DND-41 (cell line): ENCODE data around the gene MAGT1.
"Not testable (repeated sequence)": the region's sequence is repeated elsewhere in the genome, so short reads cannot be mapped to it uniquely, and the experiment has no call there.

Experiments
- ATAC-seq: fragments of 200-7000 bp; cut with Tn5 transposase; 3 replicates; pipeline ENCODE4 v1.9.1; 2021; ENCODE audit warnings: low read depth; ENCODE audit not compliant: insufficient read depth
- DNase-seq: peaks from one replicate; pipeline ENCODE4 v3.0.0-alpha.2; 2020
- H2AFZ ChIP-seq: 2 replicates; pipeline ENCODE4 v1.6.0; 2012; ENCODE audit warnings: low read depth, low read length
- H3K27ac ChIP-seq: 2 replicates; pipeline ENCODE4 v1.5.1; 2012; ENCODE audit warnings: low read length, inconsistent platforms
- H3K27me3 ChIP-seq: fragments of 200-600 bp; sonication (generic); 2 replicates; pipeline ENCODE4 v1.6.0; 2012; ENCODE audit warnings: low read length, mild to moderate bottlenecking, inconsistent platforms; ENCODE audit not compliant: insufficient read depth, poor library complexity
- H3K36me3 ChIP-seq: 2 replicates; pipeline ENCODE4 v1.5.1; 2012; ENCODE audit warnings: low read length, inconsistent platforms; ENCODE audit not compliant: insufficient read depth
- H3K4me1 ChIP-seq: 2 replicates; pipeline ENCODE4 v1.5.1; 2012; ENCODE audit warnings: mild to moderate bottlenecking, low read length; ENCODE audit not compliant: insufficient read depth
- H3K4me2 ChIP-seq: 2 replicates; pipeline ENCODE4 v1.6.0; 2012; ENCODE audit warnings: mild to moderate bottlenecking, moderate library complexity, low read length, inconsistent platforms; ENCODE audit not compliant: insufficient read depth
- H3K4me3 ChIP-seq, 2 experiments: fragments of 200-600 bp in 1 of 2; shearing (Covaris generic) in 1 of 2; 2 replicates each; pipeline ENCODE4 v1.5.1; 2012 to 2016; ENCODE audit warnings: inconsistent platforms in 2 of 2, low read length in 2 of 2, mild to moderate bottlenecking in 2 of 2, low read depth in 1 of 2, moderate library complexity in 1 of 2
- H3K79me2 ChIP-seq: 2 replicates; pipeline ENCODE4 v1.6.0; 2012; ENCODE audit warnings: low read length, inconsistent platforms; ENCODE audit not compliant: insufficient read depth
- H3K9ac ChIP-seq: 2 replicates; pipeline ENCODE4 v1.6.0; 2012; ENCODE audit warnings: low read depth, mild to moderate bottlenecking, inconsistent platforms, low read length, moderate library complexity
- H3K9me3 ChIP-seq: 2 replicates; pipeline ENCODE4 v1.5.1; 2012; ENCODE audit warnings: low read length, moderate library complexity, mild to moderate bottlenecking, inconsistent platforms; ENCODE audit not compliant: insufficient read depth, severe bottlenecking
- H4K20me1 ChIP-seq: 2 replicates; pipeline ENCODE4 v1.6.0; 2012; ENCODE audit warnings: low read length; ENCODE audit not compliant: insufficient read depth
- EZH2 ChIP-seq: IDR thresholded peaks from 3 replicates; pipeline ENCODE4 v1.6.1; 2012; ENCODE audit warnings: borderline replicate concordance, low read depth, mild to moderate bottlenecking, moderate library complexity, low read length, inconsistent platforms; ENCODE audit not compliant: severe bottlenecking
- TF ChIP-seq, protein P1 (sequence below): IDR thresholded peaks from 2 replicates; pipeline ENCODE4 v1.5.1; 2012; ENCODE audit warnings: borderline replicate concordance, low read length, moderate library complexity, mild to moderate bottlenecking; ENCODE audit not compliant: poor library complexity, severe bottlenecking; ENCODE audit errors: extremely low read depth

The MAGT1 gene

DNA sequence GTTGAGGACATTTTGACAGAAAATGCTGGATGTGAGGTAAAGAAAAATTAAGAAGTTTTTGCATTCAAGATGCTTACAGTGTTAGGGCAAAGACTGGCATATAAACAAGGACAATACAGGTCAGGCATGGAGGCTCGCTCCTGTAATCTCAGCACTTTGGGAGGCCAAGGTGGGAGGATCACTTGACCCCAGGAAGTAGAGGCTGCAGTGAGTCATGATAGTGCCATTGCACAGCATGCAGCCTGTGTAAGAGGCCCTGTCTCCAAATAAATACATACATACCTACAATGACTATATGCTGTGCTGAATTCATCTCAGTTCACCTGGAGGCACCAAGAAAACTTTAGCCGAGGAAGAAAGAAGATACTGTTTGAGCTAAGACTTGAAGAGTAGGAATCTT lies 2.3 kb downstream of the MAGT1 start:
- H3K36me3 ChIP-seq = no peaks in the 10 kb centered on the region
- DNase-seq (no peak), ATAC-seq (no peak)
- H3K4me2 ChIP-seq = peak overlapping the region; percentile 77
- H3K27ac ChIP-seq = no peak overlapping the region
- H3K4me1 ChIP-seq = peaks cover 24% of the 10 kb centered on the region
- no peaks in the 10 kb centered on the region for H3K9me3 ChIP-seq
- H3K9ac ChIP-seq = no peak overlapping the region
- peak overlapping the region in 1 of 2 experiments; percentile 30; a peak in 1 of 4 replicates for H3K4me3 ChIP-seq
- H4K20me1 ChIP-seq = peaks cover 3% of the 10 kb centered on the region; the same call in 1 of the 2 replicates
- TF ChIP-seq, protein P1, sequence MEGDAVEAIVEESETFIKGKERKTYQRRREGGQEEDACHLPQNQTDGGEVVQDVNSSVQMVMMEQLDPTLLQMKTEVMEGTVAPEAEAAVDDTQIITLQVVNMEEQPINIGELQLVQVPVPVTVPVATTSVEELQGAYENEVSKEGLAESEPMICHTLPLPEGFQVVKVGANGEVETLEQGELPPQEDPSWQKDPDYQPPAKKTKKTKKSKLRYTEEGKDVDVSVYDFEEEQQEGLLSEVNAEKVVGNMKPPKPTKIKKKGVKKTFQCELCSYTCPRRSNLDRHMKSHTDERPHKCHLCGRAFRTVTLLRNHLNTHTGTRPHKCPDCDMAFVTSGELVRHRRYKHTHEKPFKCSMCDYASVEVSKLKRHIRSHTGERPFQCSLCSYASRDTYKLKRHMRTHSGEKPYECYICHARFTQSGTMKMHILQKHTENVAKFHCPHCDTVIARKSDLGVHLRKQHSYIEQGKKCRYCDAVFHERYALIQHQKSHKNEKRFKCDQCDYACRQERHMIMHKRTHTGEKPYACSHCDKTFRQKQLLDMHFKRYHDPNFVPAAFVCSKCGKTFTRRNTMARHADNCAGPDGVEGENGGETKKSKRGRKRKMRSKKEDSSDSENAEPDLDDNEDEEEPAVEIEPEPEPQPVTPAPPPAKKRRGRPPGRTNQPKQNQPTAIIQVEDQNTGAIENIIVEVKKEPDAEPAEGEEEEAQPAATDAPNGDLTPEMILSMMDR = no peak
- no peak for TF ChIP-seq EZH2
- H3K79me2 ChIP-seq = peaks cover 68% of the 10 kb centered on the region
- H3K27me3 ChIP-seq = no peaks in the 10 kb centered on the region
- no peak overlapping the region for H2AFZ ChIP-seq

DNA sequence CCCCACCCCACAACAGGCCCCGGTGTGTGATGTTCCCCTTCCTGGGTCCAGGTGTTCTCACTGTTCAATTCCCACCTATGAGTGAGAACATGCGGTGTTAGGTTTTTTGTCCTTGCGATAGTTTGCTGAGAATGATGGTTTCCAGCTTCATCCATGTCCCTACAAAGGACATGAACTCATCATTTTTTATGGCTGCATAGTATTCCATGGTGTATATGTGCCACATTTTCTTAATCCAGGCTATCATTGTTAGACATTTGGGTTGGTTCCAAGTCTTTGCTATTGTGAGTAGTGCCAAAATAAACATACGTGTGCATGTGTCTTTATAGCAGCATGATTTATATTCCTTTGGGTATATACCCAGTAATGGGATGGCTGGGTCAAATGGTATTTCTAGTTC lies 13.8 kb downstream of the MAGT1 start:
- not testable (repeated sequence) for DNase-seq, H3K4me3 ChIP-seq, H3K36me3 ChIP-seq, H3K27ac ChIP-seq, H2AFZ ChIP-seq, H3K9ac ChIP-seq, H3K4me1 ChIP-seq, H3K27me3 ChIP-seq, H3K4me2 ChIP-seq, H3K9me3 ChIP-seq, H4K20me1 ChIP-seq, ATAC-seq
- H3K79me2 ChIP-seq = peaks cover 26% of the 10 kb centered on the region

DNA sequence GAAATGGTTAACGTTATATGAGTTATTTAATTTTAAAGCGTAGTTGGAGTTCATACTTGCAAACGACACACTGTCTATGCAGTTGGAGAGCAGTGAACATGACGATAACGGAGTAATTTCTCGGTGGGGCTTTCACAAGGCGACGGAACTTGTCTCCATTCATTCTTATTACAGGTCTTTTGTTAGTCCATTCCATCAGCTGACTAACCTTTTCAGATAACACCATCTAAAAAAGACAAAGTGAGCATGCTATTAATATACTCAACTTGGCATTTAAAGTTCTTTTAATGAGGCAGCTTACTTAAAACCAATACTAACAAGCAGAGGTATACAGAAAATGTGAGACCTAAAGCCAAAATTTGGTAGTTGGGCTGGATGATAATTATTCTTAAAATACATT lies 19.9 kb downstream of the MAGT1 start:
- H3K27me3 ChIP-seq = no peaks in the 10 kb centered on the region
- no peak overlapping the region for H3K4me2 ChIP-seq
- H3K4me1 ChIP-seq = no peaks in the 10 kb centered on the region
- ATAC-seq (no peak), DNase-seq (no peak)
- peaks cover 23% of the 10 kb centered on the region for H3K36me3 ChIP-seq
- H3K27ac ChIP-seq = no peak overlapping the region
- H3K79me2 ChIP-seq = peaks cover 15% of the 10 kb centered on the region
- no peak overlapping the region for H3K9ac ChIP-seq
- no peaks in the 10 kb centered on the region for H4K20me1 ChIP-seq
- TF ChIP-seq, protein P1 = no peak
- no peak for TF ChIP-seq EZH2
- no peak overlapping the region for H3K4me3 ChIP-seq
- H3K9me3 ChIP-seq = no peaks in the 10 kb centered on the region
- H2AFZ ChIP-seq = no peak overlapping the region

DNA sequence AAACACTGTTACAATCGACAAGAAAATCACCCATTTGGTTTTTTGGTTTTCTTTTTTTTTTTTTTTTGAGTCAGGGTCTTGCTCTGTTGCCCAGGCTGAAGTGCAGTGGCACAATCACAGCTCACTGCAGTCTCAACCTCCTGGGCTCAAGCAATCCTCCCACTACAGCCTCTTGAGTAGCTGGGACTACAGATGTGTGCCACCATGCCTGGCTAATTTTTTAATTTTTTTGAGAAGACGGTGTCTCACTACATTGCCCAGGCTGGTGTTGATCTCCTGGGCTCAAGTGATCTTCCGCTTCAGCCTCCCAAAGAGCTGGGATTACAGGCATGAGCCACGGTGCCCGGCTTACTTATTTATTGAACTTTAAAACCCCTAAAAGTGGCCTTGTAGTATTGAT lies 63.7 kb downstream of the MAGT1 start:
- not testable (repeated sequence) for H3K27me3 ChIP-seq, H3K4me3 ChIP-seq, H3K9me3 ChIP-seq, H3K4me1 ChIP-seq, H4K20me1 ChIP-seq, H3K4me2 ChIP-seq, H2AFZ ChIP-seq, H3K27ac ChIP-seq, ATAC-seq, H3K79me2 ChIP-seq, DNase-seq, H3K9ac ChIP-seq
- peaks cover 12% of the 10 kb centered on the region for H3K36me3 ChIP-seq

DNA sequence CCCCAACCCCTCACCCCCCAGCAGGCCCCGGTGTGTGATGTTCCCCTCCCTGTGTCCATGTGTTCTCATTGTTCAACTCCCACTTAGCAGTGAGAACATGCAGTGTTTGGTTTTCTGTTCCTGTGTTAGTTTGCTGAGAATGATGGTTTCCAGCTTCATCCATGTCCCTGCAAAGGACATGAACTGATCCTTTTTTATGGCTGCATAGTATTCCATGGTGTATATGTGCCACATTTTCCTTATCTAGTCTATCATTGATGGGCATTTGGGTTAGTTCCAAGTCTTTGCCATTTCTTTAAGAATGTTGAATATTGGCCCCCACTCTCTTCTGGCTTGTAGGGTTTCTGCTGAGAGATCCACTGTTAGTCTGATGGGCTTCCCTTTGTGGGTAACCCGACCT lies 73.2 kb downstream of the MAGT1 start:
- not testable (repeated sequence) for H3K36me3 ChIP-seq, DNase-seq, H3K79me2 ChIP-seq, ATAC-seq, H3K9ac ChIP-seq, H2AFZ ChIP-seq, H3K27me3 ChIP-seq, H3K4me3 ChIP-seq, H3K4me1 ChIP-seq, H3K9me3 ChIP-seq, H3K4me2 ChIP-seq, H3K27ac ChIP-seq, H4K20me1 ChIP-seq
